Measurements from ENCODE around the gene PARP16. TPM values are rescaled to one million over a fixed set of nuclear protein-coding genes. Genes with fewer than 3 reads are reported as not detected.

PARP16 gene
- total RNA-seq, 2 experiments from 2014 or later = 17.0 to 19.3 TPM

GRCh38 chr15:65209701-65210643, 76.7 kb downstream of the PARP16 start:
- ChIA-PET POLR2A (no interaction called here), CTCF (no interaction called here)
- DNase-seq (no peak), ATAC-seq (no peak)
- Mint-ChIP-seq H3K36me3 (ENCODE audit: low read depth) (no peaks in the 10 kb centered on the region), H3K4me1 (ENCODE audit: low read depth) (no peaks in the 10 kb centered on the region), H3K27me3 (ENCODE audit: low read depth) (no peaks in the 10 kb centered on the region), H3K4me3 (no peak overlapping the region), H3K9me3 (ENCODE audit: insufficient read depth) (no peaks in the 10 kb centered on the region), H3K27ac (no peak overlapping the region)

GRCh38 chr15:65208647-65209046, 78.0 kb downstream of the PARP16 start:
- no peaks in the 10 kb centered on the region for H3K4me1 Mint-ChIP-seq (ENCODE audit: low read depth)
- no peak for ATAC-seq
- no peak overlapping the region for H3K27ac Mint-ChIP-seq
- ChIA-PET CTCF (interaction anchor here (1.2 kb wide), 1 partner anchor 107 kb away, joined by 4 read pairs; no protein-coding TSS in a partner anchor), POLR2A (interaction anchor here (0.9 to 1.3 kb wide), 3 partner anchors 14 to 96 kb away, joined by 3 to 7 read pairs (median 3); partner anchors contain the start of gene RNU5B-1)
- H3K27me3 Mint-ChIP-seq (ENCODE audit: low read depth) = no peaks in the 10 kb centered on the region
- no peak for DNase-seq
- H3K4me3 Mint-ChIP-seq = no peak overlapping the region
- no peaks in the 10 kb centered on the region for H3K9me3 Mint-ChIP-seq (ENCODE audit: insufficient read depth)
- no peaks in the 10 kb centered on the region for H3K36me3 Mint-ChIP-seq (ENCODE audit: low read depth)

Other genes starting within 250 kb of the PARP16 start
- not detected for gene SLC51B, start 241.5 kb downstream of the PARP16 start, total RNA-seq
- not detected for gene RASL12, start 218.9 kb downstream of the PARP16 start, total RNA-seq
- not detected for gene KBTBD13, start 210.1 kb downstream of the PARP16 start, total RNA-seq
- gene UBAP1L, start 171.7 kb downstream of the PARP16 start, total RNA-seq = 1 to 10 TPM; 3.5 to 4.2 TPM
- 10 to 100 TPM; 31.5 to 34.9 TPM for gene PDCD7, start 153.1 kb downstream of the PARP16 start, total RNA-seq
- gene CLPX, start 101.5 kb downstream of the PARP16 start, total RNA-seq = 10 to 100 TPM; 40.5 to 42.9 TPM
- gene CILP, start 75.4 kb downstream of the PARP16 start, total RNA-seq = under 1 TPM; 0.05 to 0.08 TPM
- gene RNU5A-1, start 9.2 kb upstream of the PARP16 start, total RNA-seq = not detected
- 10 to 100 TPM in 1 of 2 experiments, not detected in 1; 19.9 TPM for gene RNU5B-1, start 17.8 kb upstream of the PARP16 start, total RNA-seq
- not detected for gene IGDCC3, start 91.1 kb upstream of the PARP16 start, total RNA-seq
- gene IGDCC4, start 136.1 kb upstream of the PARP16 start, total RNA-seq = under 1 TPM in 1 of 2 experiments, not detected in 1; 0.08 TPM
- 10 to 100 TPM; 44.6 to 46.7 TPM for gene DPP8, start 230.8 kb upstream of the PARP16 start, total RNA-seq
- 10 to 100 TPM; 34.8 to 36.5 TPM for gene HACD3, start 243.6 kb upstream of the PARP16 start, total RNA-seq

Data from activated CD8-positive, alpha-beta T cell treated with anti-CD3 and anti-CD28 coated beads, Interleukin-2, amount 10 ng/mL, durations not matched to agents 7 days and 5 days (primary cell).